GM19372 (cell line): ENCODE measurements around the gene ADI1.

Experiments
- ATAC-seq: cut with Tn5 transposase; IDR thresholded peaks from one replicate; pipeline ENCODE4 v1.9.1; 2021; ENCODE audit warnings: mild to moderate bottlenecking, low read depth, moderate library complexity; ENCODE audit not compliant: unreplicated experiment

The ADI1 gene

DNA sequence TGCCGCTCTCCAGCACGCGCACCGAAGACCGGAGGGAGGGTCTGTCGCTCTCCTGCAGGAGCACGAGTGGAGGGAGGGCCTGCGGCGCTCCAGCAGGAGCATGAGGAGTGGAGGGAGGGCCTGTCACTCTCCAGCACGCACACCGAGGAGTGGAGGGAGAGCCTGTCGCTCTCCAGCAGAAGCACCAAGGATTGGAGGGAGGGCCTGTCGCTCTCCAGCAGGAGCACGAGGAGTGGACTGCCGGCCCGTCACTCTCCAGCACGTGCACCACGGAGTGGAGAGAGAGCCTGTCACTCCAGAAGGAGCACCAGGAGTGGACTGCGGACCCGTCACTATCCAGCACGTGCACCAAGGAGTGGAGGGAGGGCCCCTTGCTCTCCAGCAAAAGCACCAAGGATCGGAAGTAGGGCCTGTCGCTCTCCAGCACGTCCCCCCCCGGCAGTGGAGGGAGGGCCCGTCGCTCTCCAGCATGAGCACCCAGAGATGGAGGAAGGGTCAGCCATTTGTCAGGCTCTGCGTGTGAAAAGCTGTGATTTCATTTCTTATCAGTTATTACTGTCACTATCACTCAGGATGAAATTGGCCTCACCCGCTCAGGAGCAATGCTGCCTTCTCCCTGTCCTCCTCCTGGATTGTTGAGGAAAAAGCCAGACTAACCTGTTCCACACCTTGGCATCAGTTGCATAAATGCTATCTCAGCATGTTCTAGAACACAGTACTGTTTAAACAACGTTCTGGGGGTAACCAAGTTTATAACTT, 35.9 kb downstream of the ADI1 start:
- ATAC-seq, result no peak

DNA sequence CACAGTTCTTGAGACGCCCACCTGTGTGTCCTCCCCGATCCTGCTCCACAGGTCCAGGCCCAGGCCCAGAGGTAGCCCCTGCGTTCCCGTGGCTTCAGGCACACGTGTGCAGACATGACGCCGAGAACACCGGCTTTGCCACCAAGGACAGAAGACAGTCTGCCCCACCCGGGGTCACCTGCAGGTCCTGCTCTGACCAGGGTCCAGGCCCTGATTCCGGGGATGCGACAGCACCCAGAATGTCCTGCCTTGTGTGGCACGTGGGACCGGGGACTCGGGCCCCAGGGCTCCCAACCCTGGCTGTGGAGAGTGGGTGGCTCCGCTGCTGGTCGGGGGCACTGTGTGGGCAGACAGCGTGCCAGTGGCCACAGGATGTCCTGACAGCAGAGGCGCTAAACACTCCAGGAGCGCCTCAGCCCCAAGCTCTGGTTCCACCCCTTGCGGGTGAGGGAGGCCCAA, 36.9 kb downstream of the ADI1 start:
- no peak for ATAC-seq

DNA sequence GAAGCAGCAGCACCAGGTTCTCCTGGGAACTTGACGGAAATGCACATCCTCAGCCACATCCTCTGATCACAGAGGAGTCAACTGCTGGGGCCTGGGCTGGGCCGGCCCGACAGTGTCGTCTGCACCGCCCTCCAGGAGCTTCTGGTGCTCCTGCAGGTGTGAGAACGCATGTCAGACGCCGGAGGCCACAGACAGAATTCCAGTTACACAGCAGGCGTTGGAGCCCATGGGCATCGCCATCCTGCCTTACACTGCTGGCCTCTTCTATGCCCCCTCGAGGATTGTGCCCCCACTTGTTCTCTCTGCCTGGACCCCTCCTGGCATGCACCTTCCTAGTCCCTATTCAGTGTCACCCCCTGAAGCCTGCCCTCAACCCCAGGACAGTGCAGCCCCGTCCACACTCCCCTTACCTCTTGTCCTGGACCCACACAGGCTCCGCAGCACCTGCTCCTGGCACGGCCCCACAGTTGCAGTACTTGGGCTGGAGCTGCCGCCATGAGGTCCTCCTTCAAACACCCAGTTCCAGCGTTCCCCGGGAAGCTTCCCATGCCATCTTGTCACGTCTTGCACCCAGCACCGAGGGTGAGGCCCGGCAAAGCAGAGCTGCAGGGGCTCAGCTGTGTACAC, 37.5 kb downstream of the ADI1 start:
- no peak for ATAC-seq

DNA sequence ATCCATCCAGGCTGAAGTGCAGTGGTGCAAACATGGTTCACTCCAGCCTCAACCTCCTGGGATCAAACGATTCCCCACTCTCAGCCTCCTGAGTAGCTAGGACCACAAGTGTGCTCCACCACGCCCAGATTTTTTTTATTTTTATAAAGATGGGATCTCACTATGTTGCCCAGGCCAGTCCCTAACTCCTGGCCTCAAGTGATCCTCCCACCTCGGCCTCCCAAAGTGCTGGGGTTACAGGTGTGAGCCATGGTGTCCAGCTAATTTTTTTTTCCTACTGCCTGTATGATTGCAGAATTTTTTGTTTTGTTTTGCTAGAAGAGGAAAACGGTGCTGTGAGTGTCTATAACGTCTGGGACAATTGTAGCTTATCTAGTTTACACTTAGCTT, 38.3 kb downstream of the ADI1 start:
- no peak for ATAC-seq

DNA sequence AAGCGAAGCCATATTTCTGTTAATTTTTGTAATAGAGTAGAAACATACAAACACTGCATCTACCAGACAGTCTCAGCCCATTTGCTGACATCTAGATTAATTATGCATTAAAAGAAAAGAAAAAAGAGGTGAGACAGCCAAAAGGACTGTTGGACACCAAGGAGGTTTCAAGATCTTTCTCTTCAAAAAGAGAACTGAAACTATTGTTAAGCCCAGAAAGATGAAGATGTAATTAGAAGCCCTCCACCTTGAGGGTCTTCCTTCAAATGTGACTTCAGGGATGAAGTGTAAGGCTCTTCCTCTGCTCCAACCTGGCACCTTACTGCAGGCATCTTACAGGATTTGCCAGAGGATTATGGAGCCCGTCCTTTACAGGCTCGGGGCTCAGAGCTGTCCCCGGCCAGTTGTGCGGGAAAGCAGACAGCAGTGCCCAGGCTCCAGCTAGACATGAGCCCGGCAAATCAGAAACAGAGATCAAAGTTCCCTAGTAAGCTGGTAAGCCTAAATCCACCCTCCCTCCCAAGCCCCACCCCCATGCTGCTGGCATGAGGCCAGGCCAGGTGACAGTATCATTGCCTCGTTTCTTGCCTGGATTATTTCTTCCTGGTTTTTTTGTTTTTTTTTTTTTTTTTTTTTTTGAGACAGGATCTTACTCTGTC, 38.9 kb downstream of the ADI1 start:
- ATAC-seq, result no peak

DNA sequence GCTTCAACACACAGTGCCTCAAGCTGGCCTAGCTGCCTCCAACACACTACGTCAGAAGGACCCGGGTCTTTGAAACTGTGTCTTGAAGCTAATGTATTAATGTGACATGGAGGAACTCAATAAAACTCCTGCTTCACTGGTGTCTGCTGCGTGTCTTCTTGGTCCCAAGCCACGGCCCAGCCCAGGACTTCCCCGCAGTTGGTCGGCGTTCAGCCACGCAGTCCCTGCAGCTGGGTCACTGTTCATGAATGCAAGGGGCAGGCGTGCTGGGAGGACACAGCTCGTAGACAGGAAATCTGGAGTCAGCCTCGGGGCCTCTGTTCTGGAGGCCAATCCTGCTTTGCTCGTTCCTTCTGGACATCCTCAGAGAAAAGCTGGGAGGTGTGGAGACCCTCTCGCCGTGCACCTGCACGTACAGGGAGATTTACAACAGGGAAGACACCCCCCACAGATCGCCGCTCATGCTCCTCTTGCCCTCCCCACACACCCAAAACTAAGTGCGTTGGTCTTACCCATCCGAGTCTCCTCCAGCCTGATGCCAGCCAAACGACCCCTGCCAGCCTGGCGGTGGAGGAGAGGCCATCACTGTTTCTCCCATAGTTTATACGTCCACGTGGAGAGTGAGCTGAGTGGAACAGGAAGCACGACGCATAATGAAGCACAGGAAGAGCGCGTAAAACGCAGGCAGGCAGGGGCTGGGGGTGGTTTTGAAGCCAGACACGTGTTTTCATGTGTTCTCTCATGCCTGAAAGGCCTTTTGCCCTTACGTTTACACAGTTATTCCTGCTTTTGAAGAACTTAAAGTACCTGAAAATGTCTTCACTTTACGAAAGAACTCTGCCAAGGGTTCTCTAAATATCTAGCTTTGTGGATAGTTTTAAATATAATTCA, 39.7 kb downstream of the ADI1 start:
- ATAC-seq, result no peak

DNA sequence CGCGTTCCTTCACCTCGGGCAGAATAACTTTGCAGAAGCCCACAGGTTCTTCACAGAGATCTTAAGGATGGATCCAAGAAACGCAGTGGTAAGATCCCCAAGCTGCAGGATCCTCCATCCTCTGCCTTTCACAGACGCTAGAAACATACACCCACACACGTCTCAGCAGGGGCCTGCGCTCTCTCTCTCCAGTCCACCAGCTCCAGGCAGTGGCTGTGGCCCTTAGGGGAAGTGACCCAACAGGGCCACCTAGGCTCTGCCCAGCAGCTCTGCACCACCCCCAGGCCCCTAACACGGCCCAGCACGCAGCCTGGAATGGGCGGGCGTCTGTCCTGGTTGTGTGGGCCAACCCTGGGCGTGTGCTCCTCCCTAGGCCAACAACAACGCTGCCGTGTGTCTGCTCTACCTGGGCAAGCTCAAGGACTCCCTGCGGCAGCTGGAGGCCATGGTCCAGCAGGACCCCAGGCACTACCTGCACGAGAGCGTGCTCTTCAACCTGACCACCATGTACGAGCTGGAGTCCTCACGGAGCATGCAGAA, 40.4 kb downstream of the ADI1 start:
- no peak for ATAC-seq

DNA sequence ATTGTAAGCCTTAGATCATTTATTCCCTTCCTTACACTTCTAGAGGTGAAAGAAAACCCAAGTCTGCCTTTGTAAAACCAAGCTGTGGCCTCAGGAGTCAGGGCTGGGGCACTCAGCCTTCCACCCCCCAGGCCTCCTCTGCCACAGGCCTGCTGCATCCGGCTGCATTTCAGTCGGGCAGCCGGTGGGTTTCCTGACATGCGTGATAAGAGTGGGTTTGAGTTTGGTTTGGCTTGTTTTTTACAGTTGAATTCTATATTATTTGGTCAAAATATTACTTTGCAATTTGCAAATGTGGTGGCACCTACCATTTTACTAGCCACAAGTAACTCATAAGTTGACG, 42.4 kb downstream of the ADI1 start:
- no peak for ATAC-seq

DNA sequence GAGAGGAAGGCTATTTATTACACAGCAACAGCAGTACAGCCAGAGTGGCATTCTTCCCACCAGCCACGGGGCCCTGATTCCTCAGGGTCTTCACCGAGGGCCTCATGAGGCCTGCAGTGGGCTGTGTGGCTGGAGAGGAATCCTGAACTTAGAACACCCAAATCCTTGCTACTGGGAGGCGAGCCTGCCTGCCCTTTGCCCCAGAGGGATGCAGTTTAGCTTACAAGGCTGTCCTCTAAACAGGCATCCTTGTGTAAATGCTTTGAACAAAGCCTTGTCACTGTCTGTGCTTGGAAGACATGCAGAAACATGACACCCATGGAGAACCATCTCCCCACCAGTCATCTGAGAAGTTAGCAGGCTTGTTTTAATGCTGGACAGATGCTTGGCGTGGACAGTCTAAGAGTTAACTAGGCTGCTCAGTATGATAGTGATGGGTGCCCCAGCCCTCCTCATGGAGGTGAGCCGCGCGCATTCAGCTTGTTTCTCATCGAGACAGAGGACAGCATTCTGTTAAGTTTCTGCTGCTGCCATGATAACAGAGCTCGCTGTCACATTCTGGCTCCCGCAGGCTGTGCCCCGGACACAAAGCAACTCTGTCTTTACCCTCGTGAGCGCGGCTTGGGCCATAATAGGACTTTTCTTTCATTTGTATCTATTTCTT, 42.9 kb downstream of the ADI1 start:
- no peak for ATAC-seq

DNA sequence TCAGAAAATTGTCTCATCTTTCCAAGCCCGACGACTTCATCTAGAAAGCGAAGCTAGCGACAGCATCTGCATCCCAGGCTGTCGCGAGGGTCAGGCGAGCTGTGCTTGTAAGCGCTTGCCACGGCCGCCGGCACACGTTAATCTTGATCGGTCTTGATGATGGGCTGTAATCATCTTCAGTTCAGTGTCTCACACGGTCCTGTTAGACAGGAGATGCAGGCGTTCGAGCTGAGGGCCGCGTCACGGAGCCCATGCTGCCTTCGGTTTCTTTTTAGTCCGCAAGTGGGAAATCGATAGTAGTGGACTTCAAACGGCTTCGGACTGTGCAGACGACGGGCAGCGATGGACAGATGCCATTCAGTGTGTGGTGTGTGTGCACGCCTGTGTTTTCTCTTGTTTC, 43.6 kb downstream of the ADI1 start:
- no peak for ATAC-seq

DNA sequence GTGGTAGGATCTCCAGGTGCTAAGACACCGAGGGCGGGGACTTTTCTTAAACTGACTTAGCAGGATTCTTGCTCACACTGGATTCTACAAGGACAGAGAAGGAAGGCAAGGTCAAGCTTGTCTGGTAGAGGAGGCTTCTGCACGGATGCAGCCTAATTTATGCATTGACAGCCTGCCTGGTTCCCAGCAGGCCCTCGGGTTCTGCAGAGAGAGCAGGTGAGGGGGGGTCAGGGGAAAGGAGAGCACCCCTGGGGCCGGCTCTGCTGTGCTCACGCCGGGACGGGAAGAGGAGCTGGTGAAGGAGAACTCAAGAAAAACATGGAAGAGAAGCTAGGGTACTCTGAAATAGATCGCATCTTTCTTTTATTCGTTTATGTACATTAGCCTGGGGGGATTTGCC, 46.4 kb downstream of the ADI1 start:
- ATAC-seq, result no peak

DNA sequence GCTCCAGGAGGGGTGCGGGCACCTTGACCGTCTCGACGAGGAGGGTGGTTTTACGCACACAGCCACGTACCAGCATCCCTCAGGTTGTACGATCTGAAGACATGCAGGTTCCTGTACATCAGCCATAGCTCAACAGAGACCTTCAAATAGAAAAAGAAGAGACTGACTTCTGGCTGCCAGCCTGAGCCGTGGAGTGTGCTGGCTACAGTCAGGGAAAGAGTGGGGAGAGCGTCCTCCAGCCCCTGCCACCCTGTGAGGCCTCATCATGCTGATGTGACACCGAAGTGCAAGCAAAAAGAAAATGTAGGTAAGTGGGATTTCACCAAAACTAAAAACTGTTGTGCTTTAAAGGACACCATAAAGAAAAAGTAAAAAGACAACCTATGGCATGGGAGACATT, 47.0 kb downstream of the ADI1 start:
- no peak for ATAC-seq

DNA sequence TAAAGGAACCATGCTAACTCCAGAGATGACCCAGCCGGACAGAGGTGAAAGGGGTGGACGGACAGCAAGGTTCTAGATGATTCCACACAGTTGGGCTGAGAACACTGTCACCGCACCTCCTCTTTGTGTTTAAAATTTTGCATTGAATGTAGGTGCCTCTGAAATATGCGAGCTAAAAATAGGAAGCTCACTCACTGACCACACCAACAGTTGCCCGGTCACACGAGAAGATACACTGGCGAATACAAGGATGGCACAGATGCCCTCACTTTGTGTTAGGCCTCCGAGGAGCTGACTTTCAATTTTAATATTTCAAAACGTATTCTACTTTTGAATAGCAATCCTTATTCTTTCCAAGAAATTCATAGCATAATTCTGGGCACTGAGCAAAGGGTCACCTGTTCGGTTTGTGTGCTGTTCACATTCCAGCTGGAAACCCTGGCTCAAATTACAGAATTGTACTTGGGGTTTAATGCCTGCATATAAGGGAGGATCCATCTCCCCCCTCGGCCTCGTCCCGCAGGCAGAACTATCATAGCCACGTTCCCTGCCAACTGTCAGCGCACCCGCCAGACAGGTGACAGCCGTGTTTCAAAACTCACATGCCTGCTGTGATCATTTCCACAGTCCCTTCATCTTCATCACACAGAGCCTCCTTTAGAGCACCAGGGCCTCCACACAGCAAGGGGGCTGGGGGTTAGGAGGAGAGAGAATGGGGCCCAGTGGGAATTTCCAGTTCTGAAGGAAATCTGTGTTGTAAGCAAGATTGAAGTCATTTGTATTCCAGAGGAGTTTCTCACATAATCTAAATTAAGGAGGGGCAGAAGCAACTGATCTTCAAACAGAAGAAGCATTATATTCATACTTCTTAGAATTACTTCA, 48.2 kb downstream of the ADI1 start:
- ATAC-seq, result no peak

DNA sequence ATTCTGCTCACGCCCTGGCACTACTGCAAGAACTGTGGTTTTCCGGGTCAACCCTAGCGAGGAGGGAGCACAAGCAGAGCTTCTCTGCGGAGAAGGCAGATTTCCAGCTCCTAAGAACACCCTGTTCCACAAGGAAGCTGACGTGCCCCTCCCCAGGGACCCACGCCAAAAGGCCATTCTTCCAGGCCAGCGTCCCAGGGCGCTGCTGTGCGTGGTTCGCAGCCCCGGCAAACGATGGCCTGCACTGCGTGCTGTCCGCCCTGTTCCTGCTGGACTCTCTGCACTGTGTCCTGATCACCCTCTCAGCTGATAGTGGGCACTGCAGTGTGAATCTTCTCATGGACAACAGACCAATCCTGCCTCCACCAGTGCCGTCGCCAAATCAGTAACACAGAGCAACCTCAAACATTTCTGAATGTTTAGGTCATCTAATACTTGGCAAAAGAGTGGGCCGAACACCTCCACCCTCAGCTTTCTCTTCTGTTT, 49.1 kb downstream of the ADI1 start:
- no peak for ATAC-seq

DNA sequence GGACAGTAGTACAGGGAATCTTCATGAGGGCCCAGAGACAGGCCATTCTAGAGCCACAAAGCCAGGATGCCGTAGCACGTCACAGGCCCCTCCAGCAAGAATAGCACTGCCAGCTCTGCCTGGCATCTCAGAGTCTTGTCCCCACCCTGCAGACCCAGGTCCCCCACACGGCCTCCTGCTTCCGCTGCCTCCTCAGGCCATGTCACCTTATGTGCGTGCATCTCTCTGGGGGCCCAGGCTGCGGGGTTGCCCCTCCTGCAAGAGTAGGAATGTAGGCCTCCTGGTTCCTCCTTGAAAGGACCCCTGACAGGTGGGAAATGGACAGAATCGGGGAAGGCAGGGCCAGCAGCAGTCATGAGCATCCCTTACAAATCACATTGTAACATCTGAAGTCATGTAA, 49.8 kb downstream of the ADI1 start:
- no peak for ATAC-seq

DNA sequence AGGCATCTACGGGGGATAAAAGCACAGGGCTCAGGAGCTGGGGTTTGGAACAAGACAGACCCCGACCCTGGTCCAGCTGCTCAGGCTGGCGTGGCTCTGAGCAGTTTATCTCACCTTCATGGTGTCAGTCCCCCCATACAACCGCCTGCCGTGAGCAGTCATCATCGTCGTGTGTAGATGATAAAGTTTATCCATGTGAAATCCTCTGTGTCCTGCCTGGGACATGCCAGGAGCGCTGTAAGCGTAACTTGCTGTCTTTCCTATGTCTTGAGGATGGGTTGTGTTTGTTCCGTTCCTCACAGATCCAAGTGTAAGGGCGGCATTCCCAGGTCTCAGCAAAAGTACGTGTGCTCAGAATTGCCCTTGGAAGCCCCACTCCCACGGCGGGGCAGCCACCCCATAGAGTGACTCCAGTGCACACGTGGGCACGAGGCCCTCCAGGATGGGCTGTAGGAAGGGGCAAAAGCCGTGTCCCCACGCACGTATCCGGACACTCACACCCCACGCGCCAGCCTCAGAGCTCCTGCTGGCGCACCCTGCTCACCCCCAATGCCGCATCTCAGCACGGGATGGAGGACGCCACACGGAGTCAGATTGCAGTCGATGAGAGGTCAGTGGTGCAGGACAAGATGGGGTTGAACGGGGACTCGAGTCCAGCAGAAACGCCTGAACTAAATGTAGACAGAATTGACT, 50.9 kb downstream of the ADI1 start:
- no peak for ATAC-seq

DNA sequence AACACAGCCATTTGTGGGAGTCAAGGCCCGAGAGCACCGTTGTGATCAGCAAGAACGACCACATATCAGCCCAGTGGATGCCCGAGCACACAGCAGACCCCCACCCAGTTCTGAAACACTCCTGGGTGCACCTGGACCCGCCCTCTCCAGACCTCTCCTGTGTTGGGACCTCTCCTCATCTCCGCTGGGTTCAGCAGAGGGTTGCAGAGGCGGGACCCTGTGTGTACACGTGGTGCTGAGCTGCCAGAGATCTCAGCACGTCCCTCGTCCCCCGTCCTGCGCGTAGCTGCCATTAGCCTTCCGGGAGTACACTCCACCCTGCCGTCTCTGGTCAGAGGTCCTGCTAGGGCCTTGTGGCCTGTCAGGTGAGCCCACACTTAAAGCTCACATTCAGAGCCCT, 51.7 kb downstream of the ADI1 start:
- no peak for ATAC-seq

DNA sequence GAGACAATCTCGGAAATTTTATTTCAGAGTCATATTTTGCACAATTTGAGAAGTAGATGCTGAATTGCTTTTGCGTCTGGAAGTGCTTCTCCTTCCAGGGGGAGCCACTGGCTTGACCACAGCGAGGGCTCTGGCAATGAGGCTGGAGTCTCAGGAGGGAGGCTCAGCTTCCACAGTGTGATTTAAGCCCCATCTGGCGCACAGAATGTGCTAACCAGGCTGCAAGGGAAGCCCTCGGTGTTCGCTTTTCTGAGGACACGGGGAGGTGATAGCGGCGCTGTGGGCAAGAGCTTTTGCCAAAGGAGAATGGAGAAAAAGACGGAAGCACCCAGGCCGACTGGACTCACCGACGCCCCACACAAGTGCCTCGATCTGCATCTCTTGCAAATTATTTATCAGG, 52.4 kb downstream of the ADI1 start:
- ATAC-seq, result no peak

DNA sequence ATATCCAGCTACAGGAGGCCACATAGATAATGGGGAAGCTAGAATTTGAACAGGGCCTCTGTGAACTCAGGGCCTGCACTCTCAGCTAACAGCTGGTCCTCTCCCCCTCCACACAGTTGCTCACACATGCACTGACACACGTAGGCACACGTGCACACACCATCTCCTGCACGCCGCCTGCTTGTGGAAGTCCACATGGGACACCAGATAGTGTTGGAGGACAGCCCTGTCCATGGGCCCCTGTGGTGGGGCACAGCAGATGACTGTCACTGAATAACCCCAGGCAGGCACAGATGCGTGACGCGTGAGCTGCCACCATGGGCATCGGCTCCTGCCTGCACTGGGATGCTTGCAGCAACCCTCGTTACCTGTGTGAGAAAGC, 52.9 kb downstream of the ADI1 start:
- ATAC-seq, result no peak
